ENCODE measurements around the gene PRKG1. TPM values are rescaled to one million over a fixed set of nuclear protein-coding genes. Genes with fewer than 3 reads are reported as not detected.

PRKG1 gene
- polyA plus RNA-seq, 1 donor (not counting 4 experiments of a cell fraction or from before 2014, with no cell fraction given): 0.24 TPM

- Histone ChIP-seq H2AFZ (ENCODE audit: control insufficient read depth, low read length) (no peak overlapping the region), H3K27me3 (ENCODE audit: control insufficient read depth, extremely low read depth, insufficient read depth, low read length) (no peaks in the 10 kb centered on the region), H3K79me2 (ENCODE audit: control insufficient read depth, insufficient read depth, low read length) (no peaks in the 10 kb centered on the region), H3K36me3 (ENCODE audit: control insufficient read depth in 2 of 2, extremely low read depth in 1 of 2, insufficient read depth in 2 of 2, low read length in 2 of 2) (no peaks in the 10 kb centered on the region), H3K9ac (ENCODE audit: control insufficient read depth, extremely low read depth, insufficient read depth, low read length) (no peak overlapping the region), H3K4me1 (ENCODE audit: control insufficient read depth, extremely low read depth, insufficient read depth, low read length) (no peaks in the 10 kb centered on the region), H3K27ac (ENCODE audit: control insufficient read depth, insufficient read depth, low read length) (no peak overlapping the region), H3K9me1 (ENCODE audit: control insufficient read depth, extremely low read depth, insufficient read depth, low read length) (no peaks in the 10 kb centered on the region), H3K4me2 (ENCODE audit: control insufficient read depth, extremely low read depth, insufficient read depth, low read depth, low read length) (no peak overlapping the region), H4K20me1 (ENCODE audit: control insufficient read depth, extremely low read depth, insufficient read depth, low read length) (no peaks in the 10 kb centered on the region), H3K9me3 (ENCODE audit: control insufficient read depth, low read depth, low read length) (no peaks in the 10 kb centered on the region), H3K4me3 (ENCODE audit: control insufficient read depth in 2 of 3, extremely low read depth in 1 of 3, insufficient read depth in 2 of 3, low read depth in 1 of 3, low read length in 3 of 3) (no peak overlapping the region)
- FAIRE-seq: no peak
- dilution Hi-C loops (cut with MboI; ENCODE audit: extremely low pct_ligation_motif_present, low sequenced_read_pairs): no loop called here
- no peak for DNase-seq (ENCODE audit: low read depth, low spot score)
- no peak for TF ChIP-seq EZH2 (IDR thresholded peaks at IDR 0.05; ENCODE audit: low read length)
Observed at GRCh38 chr10:51198170-51198569, 123.9 kb downstream of the PRKG1 start.

- no peak for TF ChIP-seq EZH2 (IDR thresholded peaks at IDR 0.05; ENCODE audit: low read length)
- no peak for TF ChIP-seq CTCF (optimal IDR thresholded peaks at IDR 0.05 in 1 of 3, IDR thresholded peaks at IDR 0.05 in 1 of 3, conservative IDR thresholded peaks at IDR 0.05 in 1 of 3; ENCODE audit: extremely low read depth in 1 of 3, insufficient read depth in 2 of 3, low read length in 3 of 3)
Observed at GRCh38 chr10:51201947-51202346, 127.7 kb downstream of the PRKG1 start.

GRCh38 chr10:51203359-51203758 lies 129.1 kb downstream of the PRKG1 start:
- Histone ChIP-seq H3K27me3 (ENCODE audit: control insufficient read depth, extremely low read depth, insufficient read depth, low read length) (no peaks in the 10 kb centered on the region), H3K79me2 (ENCODE audit: control insufficient read depth, insufficient read depth, low read length) (no peaks in the 10 kb centered on the region), H3K9me1 (ENCODE audit: control insufficient read depth, extremely low read depth, insufficient read depth, low read length) (no peaks in the 10 kb centered on the region), H4K20me1 (ENCODE audit: control insufficient read depth, extremely low read depth, insufficient read depth, low read length) (no peaks in the 10 kb centered on the region), H3K4me2 (ENCODE audit: control insufficient read depth, extremely low read depth, insufficient read depth, low read depth, low read length) (no peak overlapping the region), H2AFZ (ENCODE audit: control insufficient read depth, low read length) (no peak overlapping the region), H3K4me3 (ENCODE audit: control insufficient read depth in 2 of 3, extremely low read depth in 1 of 3, insufficient read depth in 2 of 3, low read depth in 1 of 3, low read length in 3 of 3) (no peak overlapping the region), H3K27ac (ENCODE audit: control insufficient read depth, insufficient read depth, low read length) (no peak overlapping the region), H3K4me1 (ENCODE audit: control insufficient read depth, extremely low read depth, insufficient read depth, low read length) (no peaks in the 10 kb centered on the region), H3K9me3 (ENCODE audit: control insufficient read depth, low read depth, low read length) (no peaks in the 10 kb centered on the region), H3K9ac (ENCODE audit: control insufficient read depth, extremely low read depth, insufficient read depth, low read length) (no peak overlapping the region), H3K36me3 (ENCODE audit: control insufficient read depth in 2 of 2, extremely low read depth in 1 of 2, insufficient read depth in 2 of 2, low read length in 2 of 2) (no peaks in the 10 kb centered on the region)
- TF ChIP-seq EZH2 (IDR thresholded peaks at IDR 0.05; ENCODE audit: low read length) (no peak), CTCF (optimal IDR thresholded peaks at IDR 0.05 in 1 of 3, IDR thresholded peaks at IDR 0.05 in 1 of 3, conservative IDR thresholded peaks at IDR 0.05 in 1 of 3; ENCODE audit: extremely low read depth in 1 of 3, insufficient read depth in 2 of 3, low read length in 3 of 3) (no peak)
- DNase-seq (ENCODE audit: low read depth, low spot score) (no peak), FAIRE-seq (no peak)
- dilution Hi-C loops (cut with MboI; ENCODE audit: extremely low pct_ligation_motif_present, low sequenced_read_pairs): no loop called here

More at GRCh38 chr10:51201947-51202346, 127.7 kb downstream of the PRKG1 start:
- DNase-seq (ENCODE audit: low read depth, low spot score): no peak
- Histone ChIP-seq H3K27me3 (ENCODE audit: control insufficient read depth, extremely low read depth, insufficient read depth, low read length) (no peaks in the 10 kb centered on the region), H3K36me3 (ENCODE audit: control insufficient read depth in 2 of 2, extremely low read depth in 1 of 2, insufficient read depth in 2 of 2, low read length in 2 of 2) (no peaks in the 10 kb centered on the region), H3K9ac (ENCODE audit: control insufficient read depth, extremely low read depth, insufficient read depth, low read length) (no peak overlapping the region), H2AFZ (ENCODE audit: control insufficient read depth, low read length) (no peak overlapping the region), H3K27ac (ENCODE audit: control insufficient read depth, insufficient read depth, low read length) (no peak overlapping the region), H3K9me1 (ENCODE audit: control insufficient read depth, extremely low read depth, insufficient read depth, low read length) (no peaks in the 10 kb centered on the region), H3K4me1 (ENCODE audit: control insufficient read depth, extremely low read depth, insufficient read depth, low read length) (no peaks in the 10 kb centered on the region), H4K20me1 (ENCODE audit: control insufficient read depth, extremely low read depth, insufficient read depth, low read length) (no peaks in the 10 kb centered on the region), H3K4me2 (ENCODE audit: control insufficient read depth, extremely low read depth, insufficient read depth, low read depth, low read length) (no peak overlapping the region), H3K79me2 (ENCODE audit: control insufficient read depth, insufficient read depth, low read length) (no peaks in the 10 kb centered on the region), H3K9me3 (ENCODE audit: control insufficient read depth, low read depth, low read length) (no peaks in the 10 kb centered on the region), H3K4me3 (ENCODE audit: control insufficient read depth in 2 of 3, extremely low read depth in 1 of 3, insufficient read depth in 2 of 3, low read depth in 1 of 3, low read length in 3 of 3) (no peak overlapping the region)
- no peak for FAIRE-seq
- dilution Hi-C loops (cut with MboI; ENCODE audit: extremely low pct_ligation_motif_present, low sequenced_read_pairs): no loop called here

All from keratinocyte (primary cell).